Esophagus muscularis mucosa (tissue), 4 donors: ENCODE measurements around the gene IGFBPL1. TPM values are rescaled to one million over a fixed set of nuclear protein-coding genes. Genes with fewer than 3 reads are reported as not detected.

Experiments
- DNase-seq: peaks from one replicate; pipeline ENCODE4 v3.0.0-alpha.2; 2017; ENCODE audit errors: extremely low spot score
- H3K27ac ChIP-seq, 4 donors: fragments of 200-600 bp; sonication (generic); replicated peaks in 1 of 4; 1 replicate in 3 of 4; 2 replicates in 1 of 4; pipeline ENCODE4 v1.5.1; 2016 to 2019; ENCODE audit warnings: mild to moderate bottlenecking in 1 of 4
- H3K27me3 ChIP-seq, 4 donors: fragments of 200-600 bp; sonication (generic); one replicate each; pipeline versions ENCODE4 v1.5.1 to v1.6.0; 2016 to 2019
- H3K36me3 ChIP-seq, 4 donors: fragments of 200-600 bp; sonication (generic); one replicate each; pipeline ENCODE4 v1.5.1; 2016 to 2019
- H3K4me1 ChIP-seq, 4 donors: fragments of 200-600 bp; sonication (generic); one replicate each; pipeline ENCODE4 v1.5.1; 2016 to 2019
- H3K4me3 ChIP-seq, 4 donors: fragments of 200-600 bp; sonication (generic); 1 replicate in 2 of 4; 2 replicates in 2 of 4; pipeline ENCODE4 v1.5.1; 2016 to 2019; ENCODE audit warnings: mild to moderate bottlenecking in 4 of 4, moderate library complexity in 1 of 4
- H3K9me3 ChIP-seq, 4 donors: fragments of 200-600 bp; sonication (generic); 1 replicate in 3 of 4; 2 replicates in 1 of 4; pipeline ENCODE4 v1.5.1; 2016 to 2019
- EP300 ChIP-seq: sonication (generic); formaldehyde crosslinking; IDR thresholded peaks from one replicate; pipeline ENCODE4 v1.6.1; 2017; ENCODE audit warnings: antibody characterized with exemption
- POLR2A ChIP-seq: fragments of 450-650 bp; IDR thresholded peaks from one replicate; pipeline ENCODE4 v1.6.1; 2017; ENCODE audit warnings: antibody characterized with exemption, moderate library complexity, mild to moderate bottlenecking, low read depth
- POLR2AphosphoS5 ChIP-seq, 2 donors: sonication (generic); formaldehyde crosslinking; IDR thresholded peaks; one replicate each; pipeline ENCODE4 v1.6.1; 2017; ENCODE audit warnings: antibody characterized with exemption in 2 of 2
- WGBS: methylation state at CpG from one replicate; pipeline ENCODE4 v1.1.5; 2018; 5-methylcytosine and 5-hydroxymethylcytosine counted together
- intact Hi-C: fragments of 100-400 bp; cut with DNase I; formaldehyde crosslinking; loops from one replicate; pipeline ENCODE4 v1.15.1; 2023
- total RNA-seq, 4 donors: library from RNA; depleted of rRNA; stranded (reverse); fragments of >200 nt; gene quantifications; one replicate each; pipeline versions ENCODE4 v1.1.0 to v1.2.1, GENCODE V29; 2016
- TF ChIP-seq, protein P1 (sequence below), 3 experiments: fragments of 200-600 bp in 2 of 3; fragments of 450-650 bp in 1 of 3; sonication (generic) in 2 of 3; IDR thresholded peaks; one replicate each; pipeline ENCODE4 v1.5.1; 2017 to 2019; ENCODE audit warnings: antibody characterized with exemption in 3 of 3, mild to moderate bottlenecking in 2 of 3, moderate library complexity in 1 of 3

Gene IGFBPL1
- total RNA-seq, 4 donors from 2014 or later: 0.78 to 3.7 (median 1.5) TPM

DNA sequence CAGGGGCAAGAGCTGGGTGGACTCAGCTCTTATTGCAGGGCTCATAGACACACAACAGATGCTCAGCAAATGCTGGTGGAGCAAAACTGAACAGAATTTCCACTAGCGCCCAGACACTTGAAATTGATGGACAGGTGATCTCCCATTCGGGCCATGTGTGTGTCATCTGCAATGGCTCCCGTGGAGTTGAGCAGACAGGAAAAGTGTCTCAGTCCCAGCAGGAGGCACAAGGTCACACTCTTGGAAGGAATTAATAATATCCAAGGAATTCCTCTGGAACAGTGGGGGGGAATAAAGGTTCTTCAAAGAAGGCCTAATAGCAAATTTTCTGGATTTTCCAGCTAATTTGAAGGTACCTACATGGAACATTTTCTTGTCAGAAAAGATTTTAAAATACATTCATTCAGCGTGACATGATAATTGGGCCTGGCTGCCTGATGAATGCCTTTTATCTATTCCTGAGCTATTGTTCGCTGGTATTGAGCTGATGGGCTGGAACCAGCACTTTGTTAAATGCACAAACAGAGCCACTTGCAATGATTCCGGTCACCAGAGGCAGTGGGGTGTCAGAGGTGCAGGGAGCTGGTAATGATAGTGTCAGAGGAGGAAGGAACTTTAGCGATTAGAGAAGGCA is 63.3 kb downstream of the IGFBPL1 start:
- WGBS: 74% methylated on average over 7 of the region's 7 CpGs
- H3K4me3 ChIP-seq: no peak overlapping the region
- TF ChIP-seq POLR2A (no peak), EP300 (no peak), POLR2AphosphoS5 (IDR thresholded peaks at IDR 0.05) (no peak)
- TF ChIP-seq, protein P1, sequence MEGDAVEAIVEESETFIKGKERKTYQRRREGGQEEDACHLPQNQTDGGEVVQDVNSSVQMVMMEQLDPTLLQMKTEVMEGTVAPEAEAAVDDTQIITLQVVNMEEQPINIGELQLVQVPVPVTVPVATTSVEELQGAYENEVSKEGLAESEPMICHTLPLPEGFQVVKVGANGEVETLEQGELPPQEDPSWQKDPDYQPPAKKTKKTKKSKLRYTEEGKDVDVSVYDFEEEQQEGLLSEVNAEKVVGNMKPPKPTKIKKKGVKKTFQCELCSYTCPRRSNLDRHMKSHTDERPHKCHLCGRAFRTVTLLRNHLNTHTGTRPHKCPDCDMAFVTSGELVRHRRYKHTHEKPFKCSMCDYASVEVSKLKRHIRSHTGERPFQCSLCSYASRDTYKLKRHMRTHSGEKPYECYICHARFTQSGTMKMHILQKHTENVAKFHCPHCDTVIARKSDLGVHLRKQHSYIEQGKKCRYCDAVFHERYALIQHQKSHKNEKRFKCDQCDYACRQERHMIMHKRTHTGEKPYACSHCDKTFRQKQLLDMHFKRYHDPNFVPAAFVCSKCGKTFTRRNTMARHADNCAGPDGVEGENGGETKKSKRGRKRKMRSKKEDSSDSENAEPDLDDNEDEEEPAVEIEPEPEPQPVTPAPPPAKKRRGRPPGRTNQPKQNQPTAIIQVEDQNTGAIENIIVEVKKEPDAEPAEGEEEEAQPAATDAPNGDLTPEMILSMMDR (IDR thresholded peaks at IDR 0.05): no peak
- intact Hi-C loops: loop anchor here (2.0 to 10.0 kb wide), 4 partner anchors 199 to 616 kb away; no protein-coding TSS in a partner anchor
- no peak overlapping the region for H3K27ac ChIP-seq
- DNase-seq: no peak
- H3K27me3 ChIP-seq: no peaks in the 10 kb centered on the region
- no peaks in the 10 kb centered on the region for H3K9me3 ChIP-seq
- peaks cover 0 to 34% (median 27%) of the 10 kb centered on the region in 4 donors for H3K4me1 ChIP-seq
- H3K36me3 ChIP-seq: no peaks in the 10 kb centered on the region

DNA sequence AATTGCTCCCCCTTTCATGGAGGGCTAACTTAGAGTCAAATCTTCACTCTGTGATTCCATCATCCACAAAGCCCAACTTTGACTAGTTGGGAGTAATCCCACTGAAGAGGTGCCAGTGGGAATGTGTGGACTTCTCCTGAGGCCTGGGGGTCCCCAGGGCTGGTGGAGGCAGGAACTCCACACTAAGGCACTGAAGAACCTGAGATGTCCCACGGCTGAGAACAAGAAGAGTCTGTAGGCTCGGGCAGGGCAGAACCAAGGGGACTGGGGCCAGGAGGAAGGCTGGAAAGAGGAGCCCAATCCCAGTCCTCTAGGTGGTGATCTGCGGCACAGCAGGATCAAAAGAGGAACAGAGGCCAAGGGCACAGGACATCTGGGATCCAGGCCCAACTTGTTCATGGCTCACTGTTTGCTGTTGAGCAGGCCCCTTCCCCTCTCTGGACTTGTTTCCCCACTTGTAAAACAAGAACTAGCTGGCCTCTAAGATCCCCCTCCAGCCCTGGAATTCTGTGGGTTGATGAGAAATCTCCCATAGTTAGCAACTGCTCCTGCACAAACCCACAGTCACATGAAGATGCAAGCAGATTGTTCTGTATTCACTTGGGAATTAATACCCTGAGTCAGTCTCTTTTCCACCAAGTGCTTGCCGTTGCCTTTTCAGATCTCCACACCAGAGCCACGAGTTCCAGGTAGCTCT is 64.4 kb downstream of the IGFBPL1 start:
- DNase-seq: no peak
- 66% methylated on average over 5 of the region's 5 CpGs for WGBS
- intact Hi-C loops: loop anchor here (2.0 to 10.0 kb wide), 4 partner anchors 198 to 615 kb away; no protein-coding TSS in a partner anchor

DNA sequence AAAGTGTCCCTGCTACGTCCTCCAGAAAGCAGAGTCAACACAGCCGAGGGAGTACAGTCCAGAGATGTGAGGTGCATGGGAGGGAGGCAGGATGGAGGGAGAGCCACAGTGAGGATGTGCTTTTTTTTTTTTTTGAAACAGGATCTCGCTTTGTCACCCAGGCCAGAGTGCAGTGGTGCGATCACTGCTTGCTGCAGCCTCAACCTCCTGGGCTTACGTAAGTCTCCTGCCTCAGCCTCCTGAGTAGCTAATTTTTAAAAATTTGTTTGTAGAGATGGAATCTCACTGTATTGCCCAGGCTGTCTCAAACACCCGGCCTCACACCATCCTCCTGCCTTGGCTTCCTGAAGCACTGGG is 65.0 kb downstream of the IGFBPL1 start:
- Histone ChIP-seq H3K27ac (no peak overlapping the region), H3K9me3 (no peaks in the 10 kb centered on the region), H3K4me3 (no peak overlapping the region), H3K36me3 (no peaks in the 10 kb centered on the region), H3K4me1 (peaks cover 0 to 34% (median 27%) of the 10 kb centered on the region in 4 donors), H3K27me3 (no peaks in the 10 kb centered on the region)
- 86% methylated on average over 6 of the region's 6 CpGs for WGBS
- TF ChIP-seq EP300 (no peak), POLR2A (no peak), POLR2AphosphoS5 (IDR thresholded peaks at IDR 0.05) (no peak)
- TF ChIP-seq, protein P1 (IDR thresholded peaks at IDR 0.05): no peak
- intact Hi-C loops: no loop called here
- no peak for DNase-seq

More for the DNA sequence above, 64.4 kb downstream of the IGFBPL1 start:
- Histone ChIP-seq H3K27me3 (no peaks in the 10 kb centered on the region), H3K4me3 (no peak overlapping the region), H3K4me1 (peaks cover 0 to 34% (median 27%) of the 10 kb centered on the region in 4 donors), H3K36me3 (no peaks in the 10 kb centered on the region), H3K27ac (no peak overlapping the region), H3K9me3 (no peaks in the 10 kb centered on the region)
- TF ChIP-seq POLR2A: no peak
- TF ChIP-seq EP300: no peak

DNA sequence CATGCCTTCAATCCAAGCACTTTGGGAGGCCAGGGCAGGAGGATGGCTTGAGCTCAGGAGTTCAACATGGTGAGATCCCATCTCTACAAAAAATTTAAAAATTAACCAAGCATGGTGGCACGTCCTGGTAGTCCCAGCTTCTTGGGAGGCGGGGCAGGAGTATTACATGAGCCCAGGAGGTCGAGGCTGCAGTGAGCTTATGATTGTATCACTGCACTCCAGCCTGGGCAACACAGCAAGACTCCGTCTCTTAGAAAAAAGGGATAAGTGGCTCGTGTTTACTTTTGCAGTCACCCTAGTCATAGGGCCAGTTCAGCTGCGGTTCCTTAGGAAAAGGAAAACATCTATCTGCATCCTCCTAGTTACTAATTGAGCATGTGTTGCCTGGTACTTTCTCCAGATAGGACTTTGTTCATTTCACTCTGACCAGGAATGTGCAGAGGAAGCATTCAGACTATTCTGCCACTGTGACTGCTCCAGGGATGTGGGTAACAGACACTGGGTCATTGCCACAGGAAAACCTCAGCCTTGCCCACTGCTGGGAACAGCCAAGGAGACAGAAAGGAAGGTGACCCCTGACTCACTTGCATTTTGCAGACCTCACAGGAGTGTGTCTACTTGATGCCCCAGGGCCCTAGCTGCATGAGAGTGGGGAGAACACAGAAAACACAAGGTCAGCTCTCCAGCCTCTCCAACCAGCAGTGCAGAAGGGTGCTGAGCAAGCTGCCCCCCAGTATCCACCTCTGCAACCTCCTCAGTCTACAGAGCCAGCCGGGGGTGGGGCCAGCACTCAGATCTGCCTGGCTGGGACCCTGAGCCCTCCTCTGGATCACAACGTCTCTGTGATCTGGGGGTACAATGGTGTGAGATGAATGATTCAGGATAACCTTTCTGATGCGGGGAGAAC is 65.6 kb downstream of the IGFBPL1 start:
- intact Hi-C loops: no loop called here
- TF ChIP-seq, protein P1 (IDR thresholded peaks at IDR 0.05): no peak
- H3K27ac ChIP-seq: no peak overlapping the region
- no peaks in the 10 kb centered on the region for H3K36me3 ChIP-seq
- H3K4me3 ChIP-seq: no peak overlapping the region
- H3K27me3 ChIP-seq: no peaks in the 10 kb centered on the region
- H3K4me1 ChIP-seq: peaks cover 0 to 34% (median 25%) of the 10 kb centered on the region in 4 donors
- WGBS: 83% methylated on average over 9 of the region's 9 CpGs
- H3K9me3 ChIP-seq: no peaks in the 10 kb centered on the region
- DNase-seq: no peak
